GM18517 (cell line): Measurements from ENCODE around the gene SLC25A15.
"Not testable (repeated sequence)": the region's sequence is repeated elsewhere in the genome, so short reads cannot be mapped to it uniquely, and the experiment has no call there.

Experiments
- ATAC-seq: cut with Tn5 transposase; IDR thresholded peaks from one replicate; pipeline ENCODE4 v1.9.1; 2021; ENCODE audit warnings: mild to moderate bottlenecking, moderate library complexity; ENCODE audit not compliant: unreplicated experiment

SLC25A15 gene

GRCh38 chr13:40812724-40813445 is 23.5 kb downstream of the SLC25A15 start:
- no peak for ATAC-seq

- ATAC-seq = peak; percentile 59
These were observed 24.4 kb downstream of the SLC25A15 start for GRCh38 chr13:40813667-40814454.

- ATAC-seq = no peak
These were observed 25.4 kb downstream of the SLC25A15 start for GRCh38 chr13:40814803-40815202.

GRCh38 chr13:40818926-40819325 is 29.5 kb downstream of the SLC25A15 start:
- ATAC-seq = no peak

- no peak for ATAC-seq
These were observed 30.4 kb downstream of the SLC25A15 start for GRCh38 chr13:40819797-40820315.

GRCh38 chr13:40839725-40840124 is 50.3 kb downstream of the SLC25A15 start:
- not testable (repeated sequence) for ATAC-seq

- ATAC-seq = not testable (repeated sequence)
These were observed 51.5 kb downstream of the SLC25A15 start for GRCh38 chr13:40840955-40841354.
